Stimulated activated naive CD8-positive, alpha-beta T cell treated with anti-CD3 and anti-CD28 coated beads, Interleukin-15, Interleukin-2, amounts not matched to agents 100 U/mL and 50 U/mL, for 24 hours (primary cell): ENCODE measurements around the gene CSNK2B.
A peak's percentile ranks its signal among the peaks of the same experiment; 100 is the strongest.

Experiments
- ATAC-seq: fragments of 150-1000 bp; cut with Tn5 transposase; one replicate; pipeline ENCODE4 v1.10.0; 2021
- DNase-seq: peaks from one replicate; pipeline ENCODE4 v3.0.0; 2021

The CSNK2B gene

GRCh38 chr6:31636698-31637596 lies 28.9 kb upstream of the CSNK2B start:
- DNase-seq: no peak
- ATAC-seq: no peak

- DNase-seq (no peak), ATAC-seq (peak; percentile 9)
Measured at GRCh38 chr6:31639043-31639442, 26.8 kb upstream of the CSNK2B start.

GRCh38 chr6:31639449-31639861 lies 26.4 kb upstream of the CSNK2B start:
- DNase-seq (peak; percentile 53), ATAC-seq (peak; percentile 81)

- no peak for DNase-seq
- ATAC-seq: no peak
Measured at GRCh38 chr6:31640612-31641011, 25.3 kb upstream of the CSNK2B start.

GRCh38 chr6:31641370-31641769 lies 24.5 kb upstream of the CSNK2B start:
- ATAC-seq (no peak), DNase-seq (no peak)

GRCh38 chr6:31642798-31643570 lies 22.9 kb upstream of the CSNK2B start:
- DNase-seq (no peak), ATAC-seq (no peak)

- DNase-seq: no peak
- no peak for ATAC-seq
Measured at GRCh38 chr6:31643818-31644454, 21.9 kb upstream of the CSNK2B start.

GRCh38 chr6:31645325-31645724 lies 20.6 kb upstream of the CSNK2B start:
- DNase-seq (no peak), ATAC-seq (no peak)

GRCh38 chr6:31651602-31652191 lies 14.2 kb upstream of the CSNK2B start:
- DNase-seq (no peak), ATAC-seq (peak; percentile 50)

- ATAC-seq: peak; percentile 66
- peak; percentile 86 for DNase-seq
Measured at GRCh38 chr6:31652925-31653724, 12.8 kb upstream of the CSNK2B start.

- ATAC-seq (no peak), DNase-seq (no peak)
Measured at GRCh38 chr6:31654574-31655348, 11.1 kb upstream of the CSNK2B start.

- DNase-seq (no peak), ATAC-seq (no peak)
Measured at GRCh38 chr6:31655349-31656237, 10.3 kb upstream of the CSNK2B start, which contains the start of gene APOM. APOM (plus strand) TSS chr6:31655894; CDS start chr6:31655967, 73 bp downstream.

GRCh38 chr6:31657406-31658157 lies 8.3 kb upstream of the CSNK2B start:
- peak; percentile 37 for DNase-seq
- no peak for ATAC-seq

- DNase-seq: no peak
- ATAC-seq: no peak
Measured at GRCh38 chr6:31658158-31658688, 7.7 kb upstream of the CSNK2B start.

GRCh38 chr6:31658983-31659648 lies 6.8 kb upstream of the CSNK2B start:
- ATAC-seq (no peak), DNase-seq (no peak)

GRCh38 chr6:31659649-31660380 lies 6.1 kb upstream of the CSNK2B start:
- DNase-seq: peak; percentile 54

More at GRCh38 chr6:31659649-31660380, 6.1 kb upstream of the CSNK2B start:
- ATAC-seq: peak; percentile 25
